DOHH2 (cell line): Measurements from ENCODE around the gene PSMD6.

Experiments
- H3F3A ChIP-seq: fragments of 200-600 bp; sonication (generic), shearing (Covaris generic); 2 replicates; pipeline ENCODE4 v1.6.0; 2016; ENCODE audit warnings: antibody characterized with exemption, mild to moderate bottlenecking; ENCODE audit not compliant: control insufficient read depth, insufficient read depth
- H3K27ac ChIP-seq: fragments of 200-600 bp; sonication (generic); 2 replicates; pipeline ENCODE4 v1.5.1; 2014; ENCODE audit warnings: low read depth, mild to moderate bottlenecking, low read length, moderate library complexity
- H3K27me3 ChIP-seq: fragments of 200-600 bp; sonication (generic); 2 replicates; pipeline ENCODE4 v1.6.1; 2014; ENCODE audit warnings: mild to moderate bottlenecking, low read length, mixed read lengths; ENCODE audit not compliant: control insufficient read depth
- H3K36me3 ChIP-seq: fragments of 200-600 bp; sonication (generic); 2 replicates; pipeline ENCODE4 v1.6.1; 2014; ENCODE audit warnings: mild to moderate bottlenecking, low read length, moderate library complexity, mixed read lengths; ENCODE audit not compliant: control insufficient read depth
- H3K4me1 ChIP-seq: fragments of 200-600 bp; sonication (generic); 2 replicates; pipeline ENCODE4 v1.6.1; 2014; ENCODE audit warnings: mild to moderate bottlenecking, low read length, mixed read lengths; ENCODE audit not compliant: control insufficient read depth
- H3K4me2 ChIP-seq: fragments of 200-600 bp; sonication (generic); 2 replicates; pipeline ENCODE4 v1.6.0; 2014; ENCODE audit warnings: mild to moderate bottlenecking, low read length, moderate library complexity
- H3K4me3 ChIP-seq: fragments of 200-600 bp; sonication (generic); 2 replicates; pipeline ENCODE4 v1.5.1; 2014; ENCODE audit warnings: mild to moderate bottlenecking, low read length, mixed read lengths
- H3K79me2 ChIP-seq: fragments of 200-600 bp; sonication (generic); 2 replicates; pipeline ENCODE4 v1.6.1; 2014; ENCODE audit warnings: mild to moderate bottlenecking, low read length, mixed read lengths; ENCODE audit not compliant: control insufficient read depth
- H3K9me2 ChIP-seq: fragments of 200-600 bp; sonication (generic); replicated peaks from 2 replicates; pipeline ENCODE4 v1.6.1; 2014; ENCODE audit warnings: mild to moderate bottlenecking, low read length, mixed read lengths; ENCODE audit not compliant: control insufficient read depth
- H3K9me3 ChIP-seq: fragments of 200-600 bp; sonication (generic); 2 replicates; pipeline ENCODE4 v1.6.1; 2014; ENCODE audit warnings: antibody characterized with exemption, low read length, mixed read lengths; ENCODE audit not compliant: control insufficient read depth, insufficient read depth
- H4K20me1 ChIP-seq: fragments of 200-600 bp; sonication (generic); 2 replicates; pipeline ENCODE4 v1.6.0; 2014; ENCODE audit warnings: low read depth, mild to moderate bottlenecking, antibody characterized with exemption, low read length, moderate library complexity; ENCODE audit not compliant: control insufficient read depth, insufficient read depth
- CTCF ChIP-seq: fragments of 200-600 bp; sonication (generic); IDR thresholded peaks from one replicate; pipeline ENCODE4 v1.5.1; 2014; ENCODE audit warnings: antibody characterized with exemption, mild to moderate bottlenecking, low read depth, low read length; ENCODE audit not compliant: poor library complexity, severe bottlenecking
- EZH2phosphoT487 ChIP-seq: fragments of 200-600 bp; sonication (generic); IDR thresholded peaks from 2 replicates; pipeline ENCODE4 v1.6.1; 2017; ENCODE audit warnings: borderline replicate concordance, mild to moderate bottlenecking, antibody characterized with exemption, low read length, moderate library complexity, mixed read lengths

Gene PSMD6

DNA sequence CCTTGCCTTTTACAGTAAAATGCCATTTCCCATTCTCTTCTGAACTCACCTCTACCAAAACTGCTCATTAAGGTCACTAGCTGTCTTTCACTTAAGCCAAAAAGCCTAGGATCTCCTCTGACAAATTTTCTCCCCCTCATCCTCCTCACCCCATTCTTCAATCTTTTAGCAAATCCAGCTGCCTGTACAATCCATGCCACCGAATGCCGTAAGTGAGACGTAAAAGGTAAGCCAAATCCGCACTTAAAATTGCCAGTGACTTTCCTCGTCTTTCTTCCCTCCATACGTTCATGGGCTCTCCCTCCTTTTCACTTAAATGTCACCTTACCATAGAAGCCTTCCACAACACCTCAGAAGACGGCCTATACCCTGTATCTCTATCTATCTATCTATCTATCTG, 13.8 kb downstream of the PSMD6 start:
- Histone ChIP-seq H3K79me2 (peaks cover 20% of the 10 kb centered on the region), H3K4me2 (no peak overlapping the region), H3K36me3 (peaks cover 99% of the 10 kb centered on the region), H3F3A (peaks cover 3% of the 10 kb centered on the region; the same call in 1 of the 2 replicates), H3K9me2 (no peaks in the 10 kb centered on the region), H3K27me3 (no peaks in the 10 kb centered on the region), H4K20me1 (no peaks in the 10 kb centered on the region), H3K27ac (no peak overlapping the region), H3K4me3 (no peak overlapping the region), H3K4me1 (no peaks in the 10 kb centered on the region; the same call in 1 of the 2 replicates), H3K9me3 (no peaks in the 10 kb centered on the region)
- no peak for TF ChIP-seq EZH2phosphoT487

DNA sequence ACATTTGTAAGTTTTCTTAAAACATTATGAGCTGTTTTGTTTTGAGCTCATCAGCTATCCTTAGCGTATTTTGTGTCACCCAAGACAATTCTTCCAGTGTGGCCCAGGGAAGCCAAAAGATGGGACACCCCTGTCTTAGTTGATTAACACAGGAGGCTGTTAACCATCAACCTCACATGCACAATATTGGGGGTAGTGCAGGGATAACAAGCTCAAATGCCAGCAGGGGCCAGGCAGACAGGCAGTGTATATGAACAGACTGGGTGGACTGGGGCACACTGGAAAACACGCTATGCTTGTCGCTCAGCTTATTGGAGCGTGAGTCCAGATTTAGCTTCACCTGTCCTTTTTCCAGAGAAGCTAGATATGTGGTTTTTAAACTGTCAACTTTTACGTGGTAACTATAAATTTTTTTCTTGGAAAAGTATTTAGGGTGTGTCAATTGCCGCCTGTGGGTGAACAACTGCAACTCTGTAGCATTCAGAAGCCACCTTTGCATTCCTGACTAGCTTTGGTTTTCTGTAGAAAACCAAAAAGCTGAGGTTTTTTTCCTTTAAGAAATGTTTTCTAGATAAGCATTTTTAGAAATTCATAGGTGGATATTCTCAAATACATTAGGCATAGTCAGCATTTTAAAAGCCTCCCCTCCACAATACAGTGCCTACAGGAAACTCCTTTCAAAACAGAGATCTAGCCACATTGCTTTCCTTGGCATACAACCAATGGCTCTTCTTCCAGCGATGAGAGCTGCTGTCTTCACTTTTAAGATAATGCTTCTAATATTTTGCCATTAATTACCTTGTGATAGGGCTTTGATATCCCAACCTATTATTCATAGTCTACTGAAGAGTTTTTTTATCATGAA, 14.6 kb downstream of the PSMD6 start:
- H3K9me3 ChIP-seq = no peaks in the 10 kb centered on the region
- no peaks in the 10 kb centered on the region for H4K20me1 ChIP-seq
- no peaks in the 10 kb centered on the region for H3K27me3 ChIP-seq
- H3K27ac ChIP-seq = no peak overlapping the region
- H3K9me2 ChIP-seq = no peaks in the 10 kb centered on the region
- no peak overlapping the region for H3K4me3 ChIP-seq
- peaks cover 3% of the 10 kb centered on the region; the same call in 1 of the 2 replicates for H3F3A ChIP-seq
- H3K4me2 ChIP-seq = no peak overlapping the region
- peaks cover 99% of the 10 kb centered on the region for H3K36me3 ChIP-seq
- H3K79me2 ChIP-seq = peaks cover 13% of the 10 kb centered on the region
- no peak for TF ChIP-seq CTCF
- TF ChIP-seq EZH2phosphoT487 = no peak
- no peaks in the 10 kb centered on the region; the same call in 1 of the 2 replicates for H3K4me1 ChIP-seq

- no peak overlapping the region for H3K27ac ChIP-seq
- no peak overlapping the region for H3K4me2 ChIP-seq
- TF ChIP-seq EZH2phosphoT487 (no peak), CTCF (no peak)
- H3F3A ChIP-seq = peaks cover 3% of the 10 kb centered on the region; the same call in 1 of the 2 replicates
- no peak overlapping the region for H3K4me3 ChIP-seq
- no peaks in the 10 kb centered on the region; the same call in 1 of the 2 replicates for H3K4me1 ChIP-seq
- peaks cover 10% of the 10 kb centered on the region for H3K79me2 ChIP-seq
- no peaks in the 10 kb centered on the region for H4K20me1 ChIP-seq
- H3K27me3 ChIP-seq = no peaks in the 10 kb centered on the region
- H3K9me3 ChIP-seq = no peaks in the 10 kb centered on the region
- H3K9me2 ChIP-seq = no peaks in the 10 kb centered on the region
- H3K36me3 ChIP-seq = peaks cover 92% of the 10 kb centered on the region
Observed at GRCh38 chr3:64008017-64008416, 15.3 kb downstream of the PSMD6 start.

DNA sequence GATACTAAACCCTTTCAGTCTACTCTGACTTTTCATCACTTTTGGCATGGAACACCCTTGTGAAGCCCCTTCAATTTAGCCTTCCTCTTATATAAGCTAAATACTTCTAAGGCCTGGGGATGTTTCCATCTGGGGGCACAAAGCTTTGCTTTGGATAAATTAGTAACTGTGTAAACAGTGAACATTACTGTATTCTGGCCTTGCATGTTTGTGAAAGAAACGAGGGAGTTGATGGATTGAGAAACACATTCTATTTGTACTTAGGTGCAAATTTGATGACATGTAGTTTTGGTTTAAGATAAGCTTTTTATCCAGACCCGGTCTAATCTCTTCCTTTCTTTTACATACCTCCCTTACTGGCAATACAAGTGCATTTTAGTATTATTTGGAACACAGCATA, 19.7 kb downstream of the PSMD6 start:
- Histone ChIP-seq H3K36me3 (peaks cover 82% of the 10 kb centered on the region), H3K27ac (no peak overlapping the region), H3K4me3 (no peak overlapping the region), H3K9me3 (no peaks in the 10 kb centered on the region), H3K4me1 (no peaks in the 10 kb centered on the region; the same call in 1 of the 2 replicates), H3K9me2 (no peaks in the 10 kb centered on the region), H3K27me3 (no peaks in the 10 kb centered on the region), H3K4me2 (no peak overlapping the region), H4K20me1 (no peaks in the 10 kb centered on the region), H3K79me2 (no peaks in the 10 kb centered on the region), H3F3A (peaks cover 3% of the 10 kb centered on the region; the same call in 1 of the 2 replicates)
- TF ChIP-seq EZH2phosphoT487 (no peak), CTCF (no peak)
